ENCODE results near the gene SS18L1.

SS18L1 gene

DNA sequence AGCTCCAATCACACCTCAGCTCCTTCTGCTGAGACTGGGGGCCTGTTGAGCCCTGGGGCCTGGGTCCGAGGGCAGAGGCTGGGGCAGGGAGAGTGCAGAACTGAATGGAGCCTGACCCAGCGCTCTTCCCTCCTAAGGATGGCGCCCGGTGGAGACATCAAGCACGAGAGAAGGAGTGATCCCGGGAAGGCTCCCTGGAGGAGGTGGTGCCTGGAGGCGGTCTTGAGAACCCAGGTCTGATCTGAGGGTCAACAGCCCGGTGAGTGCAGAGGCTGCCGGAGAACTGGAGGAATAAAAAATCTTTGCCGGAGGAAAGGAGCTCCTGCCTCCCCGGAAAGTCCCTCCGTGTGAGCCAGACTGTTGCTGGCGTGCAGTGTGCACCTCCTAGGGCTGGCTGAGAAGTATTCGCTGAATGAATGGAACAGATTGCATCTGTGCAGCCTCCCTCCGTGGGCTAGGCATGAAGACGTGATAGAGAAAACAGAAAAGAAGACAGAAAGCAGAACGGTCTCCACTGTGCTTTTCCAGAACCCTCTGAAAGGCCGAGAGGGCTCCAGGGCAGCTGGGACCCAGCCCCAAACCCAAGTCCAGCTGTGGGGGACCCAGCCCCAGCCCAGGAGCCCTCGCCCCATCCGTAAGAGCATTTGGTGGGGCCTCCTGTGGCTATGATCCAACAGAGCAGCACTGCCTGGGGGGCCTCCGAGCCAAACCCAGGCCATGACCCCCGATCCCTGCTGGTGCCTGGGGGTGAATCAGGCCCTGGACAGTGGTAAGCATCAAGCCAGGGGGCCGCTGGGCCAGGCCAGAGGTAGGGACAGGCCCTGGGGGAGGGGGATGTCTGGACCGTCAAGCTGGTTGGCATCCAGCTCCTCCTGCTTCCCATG is 83.4 kb downstream of the SS18L1 start:
- no peak for DNase-seq (ENCODE audit: low read depth in 3 of 3)

DNA sequence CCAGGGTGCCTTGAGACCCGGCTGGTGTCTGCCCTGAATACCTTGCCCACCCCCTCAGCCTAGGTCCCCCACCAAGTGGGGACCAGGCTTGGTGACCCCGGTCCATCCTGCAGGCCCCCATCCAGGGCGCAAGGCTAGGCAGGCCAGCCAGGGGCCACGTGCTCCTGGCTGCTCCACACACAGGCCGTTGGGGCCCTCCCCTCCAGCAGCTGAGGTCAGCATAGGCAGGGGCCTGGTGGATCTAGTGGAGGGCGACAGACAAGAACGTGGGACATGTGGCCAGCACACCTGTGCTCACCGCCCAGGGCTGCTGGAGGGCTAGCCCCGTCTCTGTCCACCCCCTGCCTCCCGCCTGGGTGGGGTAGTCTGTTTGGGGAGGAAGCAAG is 84.0 kb downstream of the SS18L1 start:
- DNase-seq (ENCODE audit: low read depth in 3 of 3): no peak

DNA sequence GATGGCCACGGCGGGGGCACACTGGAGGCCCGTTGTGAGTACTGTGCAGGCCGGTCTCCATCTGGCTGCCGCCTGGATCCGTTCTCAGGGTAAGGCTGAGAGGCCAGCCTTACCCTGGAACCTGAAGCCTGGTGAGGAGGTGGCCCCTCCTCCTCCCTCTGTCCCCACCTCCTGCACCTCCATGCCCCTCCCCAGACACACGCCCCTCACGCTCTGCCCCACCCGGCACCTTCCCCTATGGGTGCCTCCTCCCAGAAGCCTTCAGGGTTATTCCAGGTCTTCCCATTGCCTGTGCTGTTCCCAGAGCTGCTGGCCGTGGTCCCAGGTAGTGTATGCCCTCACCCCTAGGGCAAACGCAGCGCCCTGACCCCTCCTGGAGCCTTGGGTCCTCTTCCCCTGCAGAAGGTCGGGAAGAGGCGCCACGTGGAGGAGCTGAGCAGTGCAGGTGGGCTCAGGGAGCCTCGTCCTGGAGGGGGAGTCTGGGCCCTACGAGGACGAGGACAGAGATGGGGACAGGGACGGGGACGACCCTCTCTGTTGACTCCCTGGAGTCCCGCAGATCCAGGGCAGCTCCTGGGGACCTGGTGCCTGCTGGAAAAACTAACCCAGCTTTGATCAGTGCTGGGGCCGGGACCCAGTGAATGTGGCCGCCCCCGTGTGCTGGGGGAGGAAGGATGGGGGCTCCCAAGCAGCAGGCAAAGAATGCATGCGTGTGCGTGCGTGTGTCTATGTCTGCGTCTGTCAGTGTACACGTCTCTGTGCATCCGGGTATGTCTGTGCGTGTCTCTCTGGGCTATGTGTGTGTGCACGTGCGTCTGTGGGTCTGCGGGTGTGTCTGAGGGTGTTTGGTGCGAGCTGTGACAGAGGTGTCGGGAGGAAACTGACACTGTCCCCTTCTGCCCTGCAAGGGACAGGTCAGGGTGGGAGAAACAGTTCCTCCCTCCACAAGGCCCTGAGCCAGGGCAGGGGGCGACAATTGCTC is 84.7 kb downstream of the SS18L1 start:
- DNase-seq (ENCODE audit: low read depth in 3 of 3): no peak

DNA sequence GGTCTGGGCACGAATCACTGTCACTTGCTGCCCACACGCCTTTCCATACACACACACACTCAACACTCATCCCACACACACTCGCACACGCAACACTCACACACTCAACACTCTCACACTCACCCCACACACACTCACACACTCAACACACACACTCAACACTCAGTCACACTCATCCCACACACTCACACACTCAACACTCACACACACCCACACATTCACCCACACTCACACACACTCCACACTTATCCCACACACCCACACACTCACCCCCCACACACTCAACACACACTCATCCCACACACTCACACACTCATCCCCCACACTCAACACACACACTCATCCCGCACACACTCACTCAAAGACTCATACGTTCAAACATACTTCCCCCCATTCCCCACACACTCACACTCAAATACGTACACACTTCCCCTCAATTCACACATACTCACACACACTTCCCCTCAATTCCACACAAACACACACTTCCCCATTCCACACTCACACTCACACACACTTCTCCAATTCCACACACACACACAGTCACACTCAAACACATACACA is 85.5 kb downstream of the SS18L1 start:
- DNase-seq (ENCODE audit: low read depth in 3 of 3): no peak

DNA sequence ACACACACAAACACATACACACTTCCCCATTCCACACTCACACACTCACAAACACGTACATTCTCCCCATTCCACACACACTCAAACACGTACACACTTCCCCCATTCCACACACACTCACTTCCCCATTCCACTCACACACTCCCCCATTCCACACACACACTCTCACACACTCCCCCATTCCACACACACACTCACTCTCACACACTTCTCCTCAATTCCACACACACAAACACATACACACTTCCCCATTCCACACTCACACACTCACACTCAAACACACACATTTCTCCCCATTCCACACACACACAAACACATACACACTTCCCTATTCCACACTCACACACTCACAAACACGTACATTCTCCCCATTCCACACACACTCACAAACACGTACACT is 86.1 kb downstream of the SS18L1 start:
- no peak for DNase-seq (ENCODE audit: low read depth in 3 of 3)

DNA sequence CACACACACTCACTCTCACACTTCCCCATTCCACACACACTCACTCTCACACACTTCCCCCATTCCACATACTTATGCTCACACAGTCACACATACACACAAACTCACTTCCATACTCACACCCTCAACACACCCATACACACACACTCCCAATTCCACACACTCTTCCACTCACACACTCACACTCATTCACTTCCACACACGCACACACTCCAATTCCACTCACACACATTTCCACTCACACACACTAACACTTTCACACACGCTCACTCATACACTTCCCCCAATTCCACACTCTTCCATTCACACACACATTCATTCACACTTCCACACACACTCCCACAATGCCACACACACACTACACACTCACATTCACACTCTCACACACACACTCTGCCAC is 86.7 kb downstream of the SS18L1 start:
- no peak for DNase-seq (ENCODE audit: low read depth in 3 of 3)

DNA sequence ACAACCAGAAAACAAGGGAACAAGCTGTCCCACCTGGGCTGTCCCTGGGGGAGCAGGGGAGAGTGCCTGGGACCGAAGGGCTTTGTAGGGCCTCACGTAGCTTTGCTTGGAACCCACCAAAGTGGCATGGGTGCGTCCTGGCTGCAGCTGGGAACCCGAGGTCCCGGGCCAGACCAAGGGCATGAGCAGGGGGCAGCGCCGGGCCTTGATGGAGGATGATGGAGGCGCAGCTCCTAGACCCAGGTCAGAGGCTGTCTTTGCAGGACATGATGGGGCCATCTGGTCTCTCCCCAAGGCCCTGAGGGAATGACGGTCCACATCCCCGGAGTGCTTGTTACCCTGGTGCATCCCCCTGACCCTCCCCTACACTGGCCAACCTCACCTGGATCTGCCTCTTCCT is 87.1 kb downstream of the SS18L1 start:
- no peak for DNase-seq (ENCODE audit: low read depth in 3 of 3)

DNA sequence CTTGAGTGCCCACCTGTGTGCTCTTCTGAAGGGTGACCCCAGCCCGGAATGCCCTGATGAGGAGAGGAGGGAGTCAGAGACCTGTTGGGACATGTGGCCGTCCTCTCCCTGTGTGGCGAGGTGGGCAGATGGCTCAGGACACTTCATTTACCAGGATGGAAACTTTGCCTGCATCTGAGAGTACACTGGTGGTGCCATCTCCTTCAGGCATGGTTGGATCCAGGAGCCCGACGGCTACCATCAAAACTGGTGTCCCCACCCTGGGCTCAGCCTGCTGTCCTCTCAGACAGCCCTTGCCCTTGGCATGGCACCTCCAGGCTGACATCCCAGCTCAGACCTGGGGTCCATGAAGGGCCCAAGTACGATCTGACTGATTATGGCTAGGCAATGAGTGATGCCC is 87.7 kb downstream of the SS18L1 start:
- DNase-seq (ENCODE audit: low read depth in 3 of 3): no peak
